GM12873 (cell line): Measurements from ENCODE around the gene FAM72B.
"Not testable (repeated sequence)": the region's sequence is repeated elsewhere in the genome, so short reads cannot be mapped to it uniquely, and the experiment has no call there.

Source experiments
- TF ChIP-seq, protein P1 (sequence below): IDR thresholded peaks from 2 replicates; pipeline ENCODE4 v1.5.1; 2012; ENCODE audit warnings: low read depth, mild to moderate bottlenecking, moderate library complexity, low read length, control low read depth; ENCODE audit not compliant: insufficient read depth; ENCODE audit errors: missing control alignments

The FAM72B gene

DNA sequence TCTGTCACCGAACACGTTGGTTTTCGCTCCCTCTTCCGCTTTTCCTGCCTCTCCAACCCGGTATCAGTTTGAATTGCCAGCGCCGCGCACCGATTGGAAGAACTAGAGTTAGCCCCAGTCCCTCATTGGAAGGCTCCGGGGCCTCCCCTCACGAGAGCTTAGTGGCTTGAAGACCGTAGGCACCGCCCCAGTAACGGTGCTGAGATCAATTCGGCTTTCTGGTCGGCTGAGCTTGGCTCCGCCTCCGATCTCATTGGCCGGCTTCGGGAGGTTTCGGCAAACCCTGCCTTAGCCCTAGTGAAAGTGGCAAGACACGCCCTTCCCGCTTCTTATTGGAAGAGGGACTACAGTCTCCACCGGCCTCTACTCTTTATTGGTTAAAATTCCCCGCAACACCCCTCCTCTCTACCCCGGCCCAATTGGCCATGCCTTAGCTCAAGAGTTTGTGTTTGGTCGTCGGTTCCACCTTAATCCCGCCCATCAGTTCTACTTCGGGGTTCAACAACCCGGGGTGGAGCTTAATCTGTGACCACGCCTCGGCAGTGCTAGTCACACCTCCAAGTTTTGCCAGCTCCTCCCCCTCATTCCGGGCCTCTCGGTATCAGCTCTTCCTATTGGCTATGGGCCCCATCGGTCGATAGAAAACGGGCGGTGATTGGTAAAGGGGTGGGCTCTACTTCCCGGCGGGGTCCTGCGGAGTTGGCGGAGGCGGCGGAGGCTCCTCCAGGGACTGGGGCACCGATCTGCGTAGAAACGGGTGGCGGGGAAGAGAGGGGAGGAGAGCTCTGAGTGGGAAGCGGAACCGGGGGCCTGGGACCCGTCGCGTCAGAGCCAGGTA is at the start of gene FAM72B, which contains the start of gene SRGAP2C:
FAM72B (minus strand) TSS at position 51 of the 838 bp plus-strand sequence. CDS start 851 bp downstream, outside the sequence.
SRGAP2C (plus strand) TSS at position 686 of the 838 bp plus-strand sequence. CDS start 2,472 bp downstream, outside the sequence.
- TF ChIP-seq, protein P1, sequence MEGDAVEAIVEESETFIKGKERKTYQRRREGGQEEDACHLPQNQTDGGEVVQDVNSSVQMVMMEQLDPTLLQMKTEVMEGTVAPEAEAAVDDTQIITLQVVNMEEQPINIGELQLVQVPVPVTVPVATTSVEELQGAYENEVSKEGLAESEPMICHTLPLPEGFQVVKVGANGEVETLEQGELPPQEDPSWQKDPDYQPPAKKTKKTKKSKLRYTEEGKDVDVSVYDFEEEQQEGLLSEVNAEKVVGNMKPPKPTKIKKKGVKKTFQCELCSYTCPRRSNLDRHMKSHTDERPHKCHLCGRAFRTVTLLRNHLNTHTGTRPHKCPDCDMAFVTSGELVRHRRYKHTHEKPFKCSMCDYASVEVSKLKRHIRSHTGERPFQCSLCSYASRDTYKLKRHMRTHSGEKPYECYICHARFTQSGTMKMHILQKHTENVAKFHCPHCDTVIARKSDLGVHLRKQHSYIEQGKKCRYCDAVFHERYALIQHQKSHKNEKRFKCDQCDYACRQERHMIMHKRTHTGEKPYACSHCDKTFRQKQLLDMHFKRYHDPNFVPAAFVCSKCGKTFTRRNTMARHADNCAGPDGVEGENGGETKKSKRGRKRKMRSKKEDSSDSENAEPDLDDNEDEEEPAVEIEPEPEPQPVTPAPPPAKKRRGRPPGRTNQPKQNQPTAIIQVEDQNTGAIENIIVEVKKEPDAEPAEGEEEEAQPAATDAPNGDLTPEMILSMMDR: not testable (repeated sequence)
